Activated CD8-positive, alpha-beta T cell treated with anti-CD3 and anti-CD28 coated beads for 36 hours (primary cell): ENCODE results near the gene TIGIT. TPM values are rescaled to one million over a fixed set of nuclear protein-coding genes. Genes with fewer than 3 reads are reported as not detected.

Experiments used
- ATAC-seq: fragments of 200-7000 bp; cut with Tn5 transposase; one replicate; pipeline ENCODE4 v1.10.0; 2021; ENCODE audit warnings: mild to moderate bottlenecking, moderate library complexity
- CTCF ChIA-PET: fragments of 350-600 bp; sonication (Branson Sonifier 250); formaldehyde crosslinking; loops from one replicate; lab custom pipeline; 2021; ENCODE audit warnings: antibody characterized with exemption; lab: Charles Lee
- POLR2A ChIA-PET: fragments of 350-600 bp; sonication (Branson Sonifier 250); formaldehyde crosslinking; loops from one replicate; lab custom pipeline; 2021; ENCODE audit warnings: antibody characterized with exemption; lab: Charles Lee
- DNase-seq: peaks from one replicate; pipeline ENCODE4 v3.0.0-alpha.2; 2020
- H3K27ac Mint-ChIP-seq: one replicate; pipeline ENCODE4 v1.8.0; 2021; ENCODE audit warnings: mild to moderate bottlenecking, mixed read lengths
- H3K27me3 Mint-ChIP-seq: one replicate; pipeline ENCODE4 v1.8.0; 2021; ENCODE audit warnings: mixed read lengths
- H3K36me3 Mint-ChIP-seq: one replicate; pipeline ENCODE4 v1.8.0; 2021; ENCODE audit warnings: low read depth, mixed read lengths
- H3K4me1 Mint-ChIP-seq: one replicate; pipeline ENCODE4 v1.8.0; 2021; ENCODE audit warnings: low read depth, mixed read lengths
- H3K4me3 Mint-ChIP-seq: one replicate; pipeline ENCODE4 v1.8.0; 2021; ENCODE audit warnings: mild to moderate bottlenecking, moderate library complexity, mixed read lengths
- H3K9me3 Mint-ChIP-seq: one replicate; pipeline ENCODE4 v1.8.0; 2021; ENCODE audit warnings: mixed read lengths
- intact Hi-C: fragments of 100-400 bp; cut with micrococcal nuclease; formaldehyde crosslinking; loops from one replicate; pipeline ENCODE4 v1.10.0; 2022
- total RNA-seq, 2 experiments: library from RNA; stranded (reverse); gene quantifications; one replicate each; pipeline ENCODE4 v1.2.3, GENCODE V29; 2021
- TF ChIP-seq, protein P1 (sequence below): fragments of 200-600 bp; IDR thresholded peaks from one replicate; pipeline ENCODE4 v1.8.0; 2022; ENCODE audit warnings: antibody characterized with exemption, mild to moderate bottlenecking

Gene TIGIT
- total RNA-seq, 2 experiments from 2014 or later, result 72.8 to 73.5 TPM

DNA sequence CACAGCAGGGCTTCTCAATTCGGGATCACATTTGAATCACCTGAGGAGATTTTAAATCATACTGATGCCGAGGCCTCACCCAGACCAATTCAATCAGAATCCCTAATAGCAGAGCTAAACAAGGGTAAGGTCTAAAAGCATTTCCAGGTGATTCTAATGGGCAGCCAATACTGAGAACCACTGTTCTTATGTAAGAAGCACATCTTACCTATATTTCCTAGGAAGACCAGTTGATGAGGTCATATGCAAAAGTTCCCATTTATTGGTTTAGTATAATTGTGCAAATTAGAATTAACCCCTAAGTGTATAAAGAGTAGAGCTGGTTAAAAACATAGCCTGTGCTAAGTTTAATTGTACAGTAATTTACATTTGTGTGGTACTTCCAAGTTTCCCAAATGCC is 2.1 kb downstream of the TIGIT start:
- TF ChIP-seq, protein P1, sequence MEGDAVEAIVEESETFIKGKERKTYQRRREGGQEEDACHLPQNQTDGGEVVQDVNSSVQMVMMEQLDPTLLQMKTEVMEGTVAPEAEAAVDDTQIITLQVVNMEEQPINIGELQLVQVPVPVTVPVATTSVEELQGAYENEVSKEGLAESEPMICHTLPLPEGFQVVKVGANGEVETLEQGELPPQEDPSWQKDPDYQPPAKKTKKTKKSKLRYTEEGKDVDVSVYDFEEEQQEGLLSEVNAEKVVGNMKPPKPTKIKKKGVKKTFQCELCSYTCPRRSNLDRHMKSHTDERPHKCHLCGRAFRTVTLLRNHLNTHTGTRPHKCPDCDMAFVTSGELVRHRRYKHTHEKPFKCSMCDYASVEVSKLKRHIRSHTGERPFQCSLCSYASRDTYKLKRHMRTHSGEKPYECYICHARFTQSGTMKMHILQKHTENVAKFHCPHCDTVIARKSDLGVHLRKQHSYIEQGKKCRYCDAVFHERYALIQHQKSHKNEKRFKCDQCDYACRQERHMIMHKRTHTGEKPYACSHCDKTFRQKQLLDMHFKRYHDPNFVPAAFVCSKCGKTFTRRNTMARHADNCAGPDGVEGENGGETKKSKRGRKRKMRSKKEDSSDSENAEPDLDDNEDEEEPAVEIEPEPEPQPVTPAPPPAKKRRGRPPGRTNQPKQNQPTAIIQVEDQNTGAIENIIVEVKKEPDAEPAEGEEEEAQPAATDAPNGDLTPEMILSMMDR, result no peak
- intact Hi-C loops, result no loop called here
- no peak for ATAC-seq
- Mint-ChIP-seq H3K36me3 (peaks cover 50% of the 10 kb centered on the region), H3K27me3 (no peaks in the 10 kb centered on the region), H3K4me1 (peaks cover 49% of the 10 kb centered on the region), H3K4me3 (peak overlapping the region; percentile 80), H3K9me3 (no peaks in the 10 kb centered on the region), H3K27ac (peak overlapping the region; percentile 57)
- CTCF ChIA-PET, result interaction anchor here (0.8 to 3.2 kb wide), 12 partner anchors 9 to 144 kb away, joined by 3 to 12 read pairs (median 4); partner anchors contain the start of gene DRD3
- no peak for DNase-seq
- POLR2A ChIA-PET, result interaction anchor here (0.7 to 10.7 kb wide), 7 partner anchors 11 to 80 kb away, joined by 3 to 159 read pairs (median 5); no protein-coding TSS in a partner anchor

DNA sequence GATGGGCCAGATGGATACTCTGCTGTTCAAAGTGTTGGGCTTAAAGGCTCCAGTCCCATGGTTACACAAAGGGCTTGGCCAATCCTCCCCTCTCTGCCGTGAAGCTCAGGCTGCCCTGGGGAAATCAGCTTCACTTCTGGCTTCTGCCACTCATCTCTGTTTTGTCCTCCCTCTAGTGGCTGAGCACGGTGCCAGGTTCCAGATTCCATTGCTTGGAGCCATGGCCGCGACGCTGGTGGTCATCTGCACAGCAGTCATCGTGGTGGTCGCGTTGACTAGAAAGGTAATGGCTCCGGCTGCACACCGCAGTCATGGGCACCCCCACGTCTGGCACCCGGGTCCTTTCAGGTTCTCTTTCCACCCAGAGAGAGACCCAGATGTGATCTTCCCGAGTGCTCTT is 5.6 kb downstream of the TIGIT start:
- Mint-ChIP-seq H3K9me3 (no peaks in the 10 kb centered on the region), H3K27me3 (no peaks in the 10 kb centered on the region), H3K27ac (peak overlapping the region; percentile 82), H3K36me3 (peaks cover 68% of the 10 kb centered on the region), H3K4me3 (peak overlapping the region; percentile 63), H3K4me1 (peaks cover 27% of the 10 kb centered on the region)
- ChIA-PET CTCF (interaction anchor here (0.6 to 3.1 kb wide), 16 partner anchors 8 to 146 kb away, joined by 3 to 17 read pairs (median 4); no protein-coding TSS in a partner anchor), POLR2A (interaction anchor here (1.0 to 10.7 kb wide), 4 partner anchors 8 to 83 kb away, joined by 3 to 159 read pairs (median 10); no protein-coding TSS in a partner anchor)
- ATAC-seq, result peak; percentile 40
- peak; percentile 51 for DNase-seq
- TF ChIP-seq, protein P1, result no peak
- intact Hi-C loops, result no loop called here

DNA sequence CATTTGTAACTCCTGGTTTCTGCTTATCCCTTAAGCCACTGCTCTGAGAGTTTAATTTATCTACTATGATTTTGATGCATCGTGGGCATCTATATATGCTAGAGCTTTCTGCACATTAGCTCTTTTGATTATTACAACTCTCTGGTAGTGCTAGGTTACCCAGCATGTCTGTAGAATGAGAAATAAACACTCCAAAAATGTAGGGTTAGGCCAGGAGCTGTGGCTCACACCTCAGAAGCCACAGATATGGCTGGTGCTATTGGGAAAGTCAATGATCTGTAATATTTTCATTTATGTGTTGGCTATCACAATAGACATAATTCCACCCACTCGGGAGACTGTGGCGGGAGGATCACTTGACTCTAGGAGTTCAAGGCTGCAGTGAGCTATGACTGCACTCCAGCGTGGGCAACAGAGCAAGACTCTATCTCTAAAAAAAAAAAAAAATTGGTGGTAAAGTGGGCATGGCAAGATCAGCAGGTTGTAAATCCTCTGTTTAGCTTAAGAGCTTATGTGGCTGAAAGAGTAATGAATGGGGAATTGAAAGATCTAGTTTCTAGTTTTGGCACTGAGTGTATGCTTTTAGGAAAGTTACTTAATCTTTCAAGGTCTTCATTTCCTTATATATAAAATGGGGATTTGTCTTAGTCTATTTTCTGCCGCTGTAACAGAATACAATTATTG is 6.3 kb downstream of the TIGIT start:
- ChIA-PET POLR2A (interaction anchor here (1.0 to 10.7 kb wide), 4 partner anchors 11 to 84 kb away, joined by 3 to 159 read pairs (median 4); no protein-coding TSS in a partner anchor), CTCF (interaction anchor here (1.1 to 3.1 kb wide), 11 partner anchors 7 to 147 kb away, joined by 3 to 17 read pairs (median 6); no protein-coding TSS in a partner anchor)
- intact Hi-C loops, result no loop called here
- ATAC-seq (no peak), DNase-seq (no peak)
- H3K4me3 Mint-ChIP-seq, result peak overlapping the region; percentile 63
- H3K27me3 Mint-ChIP-seq, result no peaks in the 10 kb centered on the region
- no peaks in the 10 kb centered on the region for H3K9me3 Mint-ChIP-seq
- TF ChIP-seq, protein P1, result no peak
- peaks cover 26% of the 10 kb centered on the region for H3K4me1 Mint-ChIP-seq
- H3K36me3 Mint-ChIP-seq, result peaks cover 68% of the 10 kb centered on the region
- H3K27ac Mint-ChIP-seq, result peak overlapping the region; percentile 82

DNA sequence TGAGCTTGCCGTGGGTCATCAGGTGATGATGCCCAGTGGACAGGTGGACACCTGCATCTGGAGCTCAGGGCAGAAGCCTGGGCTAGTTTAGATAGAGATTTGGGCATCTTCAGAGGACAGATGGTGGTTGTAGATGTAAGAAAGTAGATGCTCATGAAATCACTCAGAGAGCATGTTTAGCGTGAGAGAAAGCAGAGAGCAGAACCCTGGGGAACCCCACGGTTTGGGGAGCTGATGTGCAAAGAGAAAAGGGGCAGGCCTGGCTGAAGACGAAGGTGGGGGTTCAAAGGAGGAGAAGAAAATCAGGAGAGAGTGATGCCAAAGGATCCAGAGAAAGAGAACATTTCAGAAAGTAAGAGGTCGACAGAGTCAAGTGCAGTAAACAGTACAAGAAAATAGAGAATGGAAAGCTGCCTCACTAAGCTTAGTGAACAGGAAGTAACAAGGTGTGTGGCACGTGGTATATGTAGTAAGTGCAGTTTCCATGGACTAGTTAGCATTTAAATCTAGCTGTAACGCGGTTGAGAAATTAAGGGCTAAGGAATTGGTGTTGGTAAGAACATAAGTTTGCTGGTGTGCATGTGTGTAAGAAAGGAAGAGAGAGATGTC is 13.5 kb downstream of the TIGIT start:
- ATAC-seq (peak; percentile 25), DNase-seq (peak; percentile 46)
- H3K4me1 Mint-ChIP-seq, result peaks cover 54% of the 10 kb centered on the region
- H3K27ac Mint-ChIP-seq, result peak overlapping the region; percentile 96
- ChIA-PET POLR2A (interaction anchor here (0.6 to 4.5 kb wide), 13 partner anchors 9 to 115 kb away, joined by 3 to 30 read pairs (median 7); partner anchors contain the start of gene TIGIT), CTCF (interaction anchor here (0.7 to 5.6 kb wide), 16 partner anchors 8 to 155 kb away, joined by 3 to 30 read pairs (median 4); partner anchors contain the start of gene TIGIT)
- peak overlapping the region; percentile 61 for H3K4me3 Mint-ChIP-seq
- peaks cover 58% of the 10 kb centered on the region for H3K36me3 Mint-ChIP-seq
- TF ChIP-seq, protein P1, result no peak
- intact Hi-C loops, result no loop called here
- no peaks in the 10 kb centered on the region for H3K27me3 Mint-ChIP-seq
- no peaks in the 10 kb centered on the region for H3K9me3 Mint-ChIP-seq
